K562 (cell line): ENCODE data around the gene DPP9. TPM values are rescaled to one million over a fixed set of nuclear protein-coding genes. Genes with fewer than 3 reads are reported as not detected.

Experiments used
- ATAC-seq: fragments of 200-7000 bp; cut with Tn5 transposase; 3 replicates; pipeline ENCODE4 v1.9.1; 2020; ENCODE audit warnings: moderate library complexity
- BruUV-seq: library from RNA; stranded (reverse); fragments of 400-500 nt; replicated peaks from 2 replicates; lab custom pipeline; 2021; lab: Mats Ljungman, UMichigan
- CTCF ChIA-PET: fragments of 300-600 bp; formaldehyde crosslinking; extraction: SDS; loops from one replicate; lab custom pipeline; 2021; ENCODE audit warnings: low intra/inter-chr PET ratio; lab: Yijun Ruan, JAX
- POLR2A ChIA-PET: fragments of 300-600, 350-650 bp; sonication (Branson Sonifier 250); formaldehyde crosslinking; extraction: SDS; loops from one replicate; lab custom pipeline; 2021; ENCODE audit warnings: antibody characterized with exemption, inconsistent platforms; lab: Yijun Ruan, JAX
- DNase-seq, 4 experiments: peaks; one replicate each; pipeline versions ENCODE4 v3.0.0 to v3.0.0-alpha.2; 2011 to 2018; ENCODE audit warnings: low spot score in 3 of 4, mixed read lengths in 3 of 4; ENCODE audit errors: extremely low read depth in 1 of 4
- FAIRE-seq: peaks from 2 replicates; lab custom pipeline; 2011; peaks lifted over from hg19 to GRCh38; lab: Jason Lieb, UNC
- H2AFZ ChIP-seq: 2 replicates; pipeline ENCODE4 v1.6.0; 2011; ENCODE audit warnings: low read depth, low read length, control low read depth, inconsistent platforms
- H3K27ac ChIP-seq: fragments of 200-600 bp; 3 replicates; pipeline ENCODE4 v1.8.0; 2011; ENCODE audit warnings: low read depth, mild to moderate bottlenecking, control low read depth, inconsistent platforms, low read length, moderate library complexity, mixed read lengths; ENCODE audit errors: extremely low read depth
- H3K27me3 ChIP-seq, 2 experiments: fragments of 300-600 bp in 1 of 2; 2 replicates in 1 of 2; 3 replicates in 1 of 2; pipeline versions ENCODE4 v1.6.0 to v1.8.0; 2011; ENCODE audit warnings: inconsistent platforms in 2 of 2, low read length in 2 of 2, mild to moderate bottlenecking in 1 of 2, mixed read lengths in 1 of 2, moderate library complexity in 1 of 2; ENCODE audit not compliant: control insufficient read depth in 2 of 2, insufficient read depth in 2 of 2
- H3K36me3 ChIP-seq: fragments of 300-600 bp; 3 replicates; pipeline ENCODE4 v1.8.0; 2011; ENCODE audit warnings: mild to moderate bottlenecking, low read length, inconsistent platforms; ENCODE audit not compliant: control insufficient read depth, insufficient read depth
- H3K4me1 ChIP-seq, 2 experiments: fragments of 200-600 bp in 1 of 2; replicated peaks in 1 of 2; 2 replicates in 1 of 2; 3 replicates in 1 of 2; pipeline versions ENCODE4 v1.5.1 to v1.8.0; 2011; ENCODE audit warnings: inconsistent platforms in 2 of 2, low read length in 2 of 2, mild to moderate bottlenecking in 1 of 2, mixed read lengths in 1 of 2, moderate library complexity in 1 of 2; ENCODE audit not compliant: control insufficient read depth in 2 of 2, insufficient read depth in 2 of 2
- H3K4me2 ChIP-seq: 2 replicates; pipeline ENCODE4 v1.6.1; 2011; ENCODE audit warnings: low read length, control low read depth, inconsistent platforms, mixed read lengths; ENCODE audit not compliant: insufficient read depth
- H3K4me3 ChIP-seq: fragments of 200-600 bp; sonication (generic), shearing (Covaris generic); 2 replicates; pipeline ENCODE4 v1.5.1; 2016; ENCODE audit warnings: control low read depth, inconsistent platforms
- H3K79me2 ChIP-seq: fragments of 200-600 bp; 3 replicates; pipeline ENCODE4 v1.8.0; 2011; ENCODE audit warnings: low read length, inconsistent platforms; ENCODE audit not compliant: control insufficient read depth, insufficient read depth
- H3K9ac ChIP-seq, 2 experiments: 2 replicates each; pipeline versions ENCODE4 v1.6.0 to v1.6.1; 2011; ENCODE audit warnings: low read depth in 2 of 2, low read length in 2 of 2, control low read depth in 1 of 2, inconsistent platforms in 1 of 2, mild to moderate bottlenecking in 1 of 2, mixed read lengths in 1 of 2; ENCODE audit not compliant: insufficient read depth in 1 of 2
- H3K9me1 ChIP-seq: one replicate; pipeline ENCODE4 v1.6.0; 2011; ENCODE audit warnings: inconsistent platforms, mild to moderate bottlenecking, low read length, moderate library complexity; ENCODE audit not compliant: control insufficient read depth, insufficient read depth
- H3K9me3 ChIP-seq: replicated peaks from 2 replicates; pipeline ENCODE4 v1.5.1; 2011; ENCODE audit warnings: low read depth, low read length, inconsistent platforms; ENCODE audit not compliant: control insufficient read depth, insufficient read depth
- H4K20me1 ChIP-seq: replicated peaks from 2 replicates; pipeline ENCODE4 v1.6.1; 2011; ENCODE audit warnings: low read length, inconsistent platforms, mixed read lengths; ENCODE audit not compliant: control insufficient read depth, insufficient read depth
- POLR2G ChIP-seq: fragments of 200-400 bp; formaldehyde crosslinking; IDR thresholded peaks from 2 replicates; pipeline ENCODE4 v1.6.1; 2017; ENCODE audit warnings: low read depth, mild to moderate bottlenecking, antibody characterized with exemption, low read length, moderate library complexity
- RAD51 ChIP-seq: fragments of 450-650 bp; IDR thresholded peaks from 2 replicates; pipeline ENCODE4 v1.7.1; 2016; ENCODE audit warnings: low read depth, mild to moderate bottlenecking, borderline replicate concordance
- ZBED1 ChIP-seq: IDR thresholded peaks from 2 replicates; pipeline ENCODE4 v1.6.1; 2014
- ZNF609 ChIP-seq: sonication (generic); formaldehyde crosslinking; IDR thresholded peaks from 2 replicates; pipeline ENCODE4 v1.8.1; 2023; ENCODE audit warnings: missing genetic modification reagents, mild to moderate bottlenecking, borderline replicate concordance
- ZNF764 ChIP-seq: fragments of 250-450 bp; sonication (Bioruptor Pico); IDR thresholded peaks from 2 replicates; pipeline ENCODE4 v1.4.0; 2020; ENCODE audit warnings: low read depth, mild to moderate bottlenecking, moderate library complexity
- WGBS: fragments of 100-300 bp; shearing (Covaris generic); methylation state at CpG from one replicate; pipeline ENCODE4 v1.1.6; 2016; ENCODE audit warnings: low coverage, mixed read lengths; ENCODE audit not compliant: insufficient coverage; ENCODE audit errors: missing lambda C conversion rate; 5-methylcytosine and 5-hydroxymethylcytosine counted together
- in situ Hi-C: fragments of 300-500 bp; cut with MboI; formaldehyde crosslinking; loops from 4 replicates; pipeline ENCODE4 v1.15.0; 2018; ENCODE audit warnings: inconsistent platforms, mixed read lengths
- intact Hi-C: fragments of 100-400 bp; cut with micrococcal nuclease; formaldehyde crosslinking; loops from 2 replicates; pipeline ENCODE4 v1.14.2; 2022
- polyA plus RNA-seq, 8 experiments: library from polyadenylated mRNA; depleted of rRNA in 4 of 8; stranded (reverse) in 5 of 8; unstranded in 3 of 8; fragments of >200 nt; fragmentation: Nextera tagmentation in 2 of 8; fragmentation: Illumina TruSeq in 1 of 8; extraction: Ambion mirVana in 2 of 8; extraction: Trizol in 1 of 8; gene quantifications; 2 replicates each; pipeline versions ENCODE4 v1.2.1 to v1.2.3, GENCODE V29; 2011 to 2014; ENCODE audit warnings: inconsistent platforms in 1 of 8, missing spikeins in 1 of 8
- total RNA-seq, 7 experiments: library from RNA; depleted of rRNA in 6 of 7; stranded (reverse); fragments of >200 nt in 6 of 7; fragmentation: Illumina TruSeq in 2 of 7; extraction: Trizol in 2 of 7; gene quantifications; 2 replicates each; pipeline versions ENCODE4 v1.2.1 to v1.2.3, GENCODE V29; 2011 to 2021; ENCODE audit warnings: low replicate concordance in 1 of 7

DPP9 gene
- total and polyA plus RNA-seq, 9 of the 15 experiments (the other 6 are each of a cell fraction or from before 2014, with no cell fraction given), result 0.90 to 66.7 (median 24.5) TPM

- Histone ChIP-seq H3K9me1 (no peaks in the 10 kb centered on the region), H3K9me3 (no peaks in the 10 kb centered on the region), H3K4me3 (no peak overlapping the region), H3K4me2 (no peak overlapping the region), H3K9ac (no peak overlapping the region; a peak in 1 of 4 replicates), H3K27ac (no peak overlapping the region), H3K79me2 (no peaks in the 10 kb centered on the region; the same call in 1 of the 3 replicates), H3K4me1 (peaks cover 0 to 29% of the 10 kb centered on the region in 2 experiments; a peak in 2 of 5 replicates), H3K36me3 (peaks cover 85% of the 10 kb centered on the region; the same call in 2 of the 3 replicates), H3K27me3 (no peaks in the 10 kb centered on the region), H2AFZ (no peak overlapping the region), H4K20me1 (no peaks in the 10 kb centered on the region)
- ATAC-seq, result no peak
- POLR2A ChIA-PET, result no interaction called here
- no peak for FAIRE-seq
- TF ChIP-seq POLR2G, result peak; percentile 48
- no peak for TF ChIP-seq RAD51
- in situ Hi-C loops (no loop called here), intact Hi-C loops (no loop called here)
- no peak for DNase-seq
- no TSS peak for BruUV-seq
- CTCF ChIA-PET, result no interaction called here
- WGBS, result 91% methylated on average over 17 of the region's 32 CpGs
Measured at GRCh38 chr19:4713384-4713951, 10.2 kb downstream of the DPP9 start.

GRCh38 chr19:4712771-4713170, 10.9 kb downstream of the DPP9 start:
- no peak for ATAC-seq
- no peaks in the 10 kb centered on the region for H4K20me1 ChIP-seq
- H3K79me2 ChIP-seq, result no peaks in the 10 kb centered on the region; the same call in 1 of the 3 replicates
- H3K36me3 ChIP-seq, result peaks cover 82% of the 10 kb centered on the region; the same call in 2 of the 3 replicates
- ChIA-PET POLR2A (interaction anchor here (0.6 to 1.4 kb wide), 2 partner anchors 9 to 467 kb away, joined by 3 to 4 read pairs; no protein-coding TSS in a partner anchor), CTCF (no interaction called here)
- BruUV-seq, result no TSS peak
- no peak for DNase-seq
- no peaks in the 10 kb centered on the region for H3K9me3 ChIP-seq
- no peaks in the 10 kb centered on the region for H3K27me3 ChIP-seq
- TF ChIP-seq ZNF609 (CRISPR knock-in tag) (no peak), ZNF764 (CRISPR knock-in tag) (no peak), POLR2G (0 out of 2 replicates have a peak, but pooled peaks have one; percentile 14), ZBED1 (no peak)
- WGBS, result 92% methylated on average over 11 of the region's 14 CpGs
- no peak overlapping the region for H2AFZ ChIP-seq
- H3K4me3 ChIP-seq, result no peak overlapping the region
- H3K9ac ChIP-seq, result peak overlapping the region in 1 of 2 experiments; percentile 17; a peak in 1 of 4 replicates
- intact Hi-C loops (no loop called here), in situ Hi-C loops (no loop called here)
- FAIRE-seq, result no peak
- peaks cover 0 to 25% of the 10 kb centered on the region in 2 experiments; a peak in 2 of 5 replicates for H3K4me1 ChIP-seq
- no peaks in the 10 kb centered on the region for H3K9me1 ChIP-seq
- H3K4me2 ChIP-seq, result no peak overlapping the region
- H3K27ac ChIP-seq, result no peak overlapping the region
